Spleen (tissue), 7 donors: Measurements from ENCODE around the gene FILIP1.

Source experiments
- CTCF ChIP-seq, 11 experiments: fragments of 200-600 bp in 7 of 11; fragments of 450-650 bp in 4 of 11; sonication (generic) in 4 of 11; IDR thresholded peaks in 8 of 11; conservative IDR thresholded peaks in 3 of 11; 1 replicate in 7 of 11; 2 replicates in 4 of 11; pipeline versions ENCODE4 v1.4.0 to v1.8.0; 2016 to 2021; ENCODE audit warnings: antibody characterized with exemption in 11 of 11, inconsistent platforms in 4 of 11, mild to moderate bottlenecking in 1 of 11
- POLR2AphosphoS5 ChIP-seq, 3 donors: sonication (generic); formaldehyde crosslinking; IDR thresholded peaks; one replicate each; pipeline ENCODE4 v1.5.1; 2017; ENCODE audit warnings: antibody characterized with exemption in 3 of 3
- donor health status: DM: no; HTN: no; CAD: no; lungs with moderate emphysema.
- donor health status: DM: no; HTN: no; CAD: no.
- donor health status: DM: no; HTN: no; CAD: no.

- TF ChIP-seq POLR2AphosphoS5 (IDR thresholded peaks at IDR 0.05) = no peak
- no peak for TF ChIP-seq CTCF (IDR thresholded peaks at IDR 0.05 in 8 of 11, conservative IDR thresholded peaks at IDR 0.05 in 3 of 11)
Observed at GRCh38 chr6:75430631-75431325, 62.8 kb downstream of the FILIP1 start.
